GM13976 (cell line): Measurements from ENCODE around the gene USP25.

Experiments used
- DNase-seq: peaks from one replicate; pipeline ENCODE4 v3.0.0; 2012; ENCODE audit warnings: low spot score
- CTCF ChIP-seq: IDR thresholded peaks from 2 replicates; pipeline ENCODE4 v1.5.1; 2012; ENCODE audit warnings: borderline replicate concordance, mild to moderate bottlenecking; ENCODE audit not compliant: insufficient read depth; ENCODE audit errors: extremely low read depth, missing control alignments, control extremely low read depth
- in situ Hi-C: fragments of 300-500 bp; cut with MboI; formaldehyde crosslinking; loops from one replicate; pipeline ENCODE4 v1.12.0; 2022; ENCODE audit warnings: low sequenced_read_pairs, mixed read lengths, inconsistent platforms; ENCODE audit not compliant: unreplicated experiment

Gene USP25

DNA sequence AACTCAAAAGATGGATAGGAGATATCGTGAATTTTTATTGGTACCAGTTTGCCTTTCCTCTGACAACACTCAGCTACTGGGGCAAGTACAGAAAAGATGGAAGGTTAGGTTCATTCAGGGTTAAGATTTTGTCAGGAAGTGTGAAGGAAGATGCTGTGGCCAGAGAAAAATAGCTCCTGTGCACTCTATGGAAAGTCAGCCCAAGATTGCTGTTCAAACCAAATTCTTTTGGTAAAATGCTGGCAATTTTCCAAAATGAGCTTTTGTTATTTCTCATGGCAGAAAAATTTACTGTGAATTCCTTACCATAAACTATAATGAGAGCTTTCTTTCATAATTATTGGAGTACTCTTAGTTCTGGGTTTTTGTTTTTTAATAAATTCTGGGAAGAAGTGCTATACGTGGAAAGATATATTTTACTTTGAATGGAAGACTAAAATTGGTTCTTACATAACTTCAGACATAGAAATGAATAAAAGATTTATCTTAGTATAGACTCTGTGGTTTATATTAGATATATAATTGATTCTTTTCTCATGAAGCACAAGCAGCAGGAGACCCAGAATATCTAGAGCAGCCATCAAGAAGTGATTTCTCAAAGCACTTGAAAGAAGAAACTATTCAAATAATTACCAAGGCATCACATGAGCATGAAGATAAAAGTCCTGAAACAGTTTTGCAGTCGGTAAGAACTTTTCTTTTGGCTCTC lies 112.2 kb downstream of the USP25 start:
- no peak for TF ChIP-seq CTCF
- in situ Hi-C loops, result no loop called here
- DNase-seq, result no peak

GRCh38 chr21:15842565-15842880 lies 112.7 kb downstream of the USP25 start:
- TF ChIP-seq CTCF, result no peak
- in situ Hi-C loops, result no loop called here
- DNase-seq, result no peak

DNA sequence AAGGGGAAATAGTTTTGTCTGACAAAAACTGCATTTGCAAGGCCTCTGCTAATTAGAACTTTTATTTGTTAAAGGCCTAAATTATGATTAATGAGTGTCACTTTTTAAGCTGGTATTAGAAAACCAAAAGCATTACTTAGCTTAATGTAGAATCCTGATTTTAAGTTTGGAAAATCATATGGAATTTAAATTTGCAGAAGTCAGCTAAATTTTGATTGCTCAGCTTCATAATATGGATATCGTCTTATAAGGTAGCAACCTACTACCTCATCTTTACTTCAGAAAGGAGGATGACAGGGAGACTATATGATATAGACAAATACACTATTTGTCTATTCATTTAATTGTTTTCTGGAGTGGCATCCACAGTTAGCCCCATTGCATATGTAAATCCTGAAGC lies 114.0 kb downstream of the USP25 start:
- TF ChIP-seq CTCF, result no peak
- in situ Hi-C loops, result no loop called here

GRCh38 chr21:15848634-15849560 lies 119.1 kb downstream of the USP25 start:
- in situ Hi-C loops, result no loop called here
- DNase-seq, result no peak
- TF ChIP-seq CTCF, result no peak

More for the DNA sequence above, 114.0 kb downstream of the USP25 start:
- no peak for DNase-seq

GRCh38 chr21:15849927-15850326 lies 120.1 kb downstream of the USP25 start:
- no peak for DNase-seq
- TF ChIP-seq CTCF, result no peak
- in situ Hi-C loops, result no loop called here

GRCh38 chr21:15850645-15851044 lies 120.9 kb downstream of the USP25 start:
- in situ Hi-C loops, result no loop called here
- DNase-seq, result no peak
- no peak for TF ChIP-seq CTCF
